IMR-90 (cell line): ENCODE results near the gene ANKRD10. TPM values are rescaled to one million over a fixed set of nuclear protein-coding genes. Genes with fewer than 3 reads are reported as not detected.
A peak's percentile ranks its signal among the peaks of the same experiment; 100 is the strongest.

ENCODE experiments used
- ATAC-seq: fragments of 200-7000 bp; cut with Tn5 transposase; 2 replicates; pipeline ENCODE4 v1.9.1; 2020; ENCODE audit warnings: low read depth, mild to moderate bottlenecking, moderate library complexity
- BruUV-seq: library from RNA; stranded (reverse); fragments of 400-500 nt; replicated peaks from 2 replicates; lab custom pipeline; 2021; lab: Mats Ljungman, UMichigan
- CTCF ChIA-PET: fragments of 300-600 bp; formaldehyde crosslinking; extraction: SDS; loops from one replicate; lab custom pipeline; 2021; ENCODE audit warnings: antibody characterized with exemption; lab: Yijun Ruan, JAX
- POLR2A ChIA-PET: fragments of 300-600 bp; sonication (Branson Sonifier 250); formaldehyde crosslinking; loops from one replicate; lab custom pipeline; 2022; ENCODE audit warnings: antibody characterized with exemption; ENCODE audit not compliant: unreplicated experiment; lab: Charles Lee
- DNase-seq: peaks from one replicate; pipeline ENCODE4 v3.0.0; 2013
- H2AFZ ChIP-seq: replicated peaks from 2 replicates; pipeline ENCODE3; 2013; ENCODE audit warnings: low read length, mild to moderate bottlenecking; ENCODE audit not compliant: poor library complexity
- H2AK5ac ChIP-seq: 2 replicates; pipeline ENCODE4 v1.6.1; 2013; ENCODE audit warnings: low read depth, low read length, inconsistent platforms
- H2AK9ac ChIP-seq: replicated peaks from 2 replicates; pipeline ENCODE3; 2013; ENCODE audit warnings: mild to moderate bottlenecking, low read depth, low read length, moderate library complexity; ENCODE audit not compliant: poor library complexity
- H2BK120ac ChIP-seq: 2 replicates; pipeline ENCODE4 v1.6.1; 2013; ENCODE audit warnings: low read depth, low read length, inconsistent platforms
- H2BK15ac ChIP-seq: 3 replicates; pipeline ENCODE4 v1.6.1; 2013; ENCODE audit warnings: low read depth, low read length, inconsistent platforms
- H2BK20ac ChIP-seq: 2 replicates; pipeline ENCODE4 v1.6.1; 2013; ENCODE audit warnings: low read depth, mild to moderate bottlenecking, inconsistent platforms, low read length, moderate library complexity
- H2BK5ac ChIP-seq: 2 replicates; pipeline ENCODE4 v1.6.1; 2013; ENCODE audit warnings: mild to moderate bottlenecking, low read depth, low read length, inconsistent platforms; ENCODE audit not compliant: poor library complexity, severe bottlenecking
- H3K14ac ChIP-seq: replicated peaks from 2 replicates; pipeline ENCODE4 v1.6.1; 2013; ENCODE audit warnings: low read depth, low read length, inconsistent platforms
- H3K18ac ChIP-seq: 2 replicates; pipeline ENCODE4 v1.6.1; 2013; ENCODE audit warnings: low read depth, low read length, control low read depth
- H3K23ac ChIP-seq: 2 replicates; pipeline ENCODE4 v1.6.1; 2013; ENCODE audit warnings: low read depth, low read length, inconsistent platforms
- H3K27ac ChIP-seq: 2 replicates; pipeline ENCODE4 v1.5.1; 2013; ENCODE audit warnings: mild to moderate bottlenecking, control low read depth, low read length; ENCODE audit not compliant: insufficient read depth
- H3K27me3 ChIP-seq: 2 replicates; pipeline ENCODE4 v1.6.1; 2013; ENCODE audit warnings: low read length; ENCODE audit not compliant: control insufficient read depth, insufficient read depth
- H3K36me3 ChIP-seq: 2 replicates; pipeline ENCODE4 v1.6.1; 2013; ENCODE audit warnings: low read length, mixed read lengths; ENCODE audit not compliant: control insufficient read depth, insufficient read depth
- H3K4ac ChIP-seq: 2 replicates; pipeline ENCODE4 v1.6.1; 2013; ENCODE audit warnings: low read depth, low read length, inconsistent platforms
- H3K4me1 ChIP-seq: 2 replicates; pipeline ENCODE4 v1.6.1; 2013; ENCODE audit warnings: low read length, mixed read lengths; ENCODE audit not compliant: control insufficient read depth, insufficient read depth
- H3K4me2 ChIP-seq: 2 replicates; pipeline ENCODE4 v1.6.1; 2013; ENCODE audit warnings: low read depth, mild to moderate bottlenecking, control low read depth, low read length, moderate library complexity
- H3K4me3 ChIP-seq: 2 replicates; pipeline ENCODE4 v1.5.1; 2013; ENCODE audit warnings: low read depth, mild to moderate bottlenecking, control low read depth, low read length, moderate library complexity; ENCODE audit not compliant: insufficient read depth
- H3K56ac ChIP-seq: 2 replicates; pipeline ENCODE4 v1.6.1; 2013; ENCODE audit warnings: low read length, inconsistent platforms; ENCODE audit not compliant: insufficient read depth; ENCODE audit errors: extremely low read depth
- H3K79me1 ChIP-seq, 2 experiments: 2 replicates each; pipeline ENCODE4 v1.6.1; 2013; ENCODE audit warnings: low read length in 2 of 2, inconsistent platforms in 1 of 2, low read depth in 1 of 2
- H3K9ac ChIP-seq: 2 replicates; pipeline ENCODE4 v1.6.1; 2013; ENCODE audit warnings: low read depth, low read length, control low read depth
- H3K9me1 ChIP-seq: 2 replicates; pipeline ENCODE4 v1.6.1; 2013; ENCODE audit warnings: low read length, inconsistent platforms; ENCODE audit not compliant: insufficient read depth
- H3K9me3 ChIP-seq: 2 replicates; pipeline ENCODE4 v1.6.1; 2013; ENCODE audit warnings: low read length; ENCODE audit not compliant: control insufficient read depth, insufficient read depth
- H4K20me1 ChIP-seq: 2 replicates; pipeline ENCODE4 v1.6.1; 2013; ENCODE audit warnings: low read length, inconsistent platforms; ENCODE audit not compliant: insufficient read depth
- H4K5ac ChIP-seq: 2 replicates; pipeline ENCODE4 v1.6.1; 2013; ENCODE audit warnings: mild to moderate bottlenecking, low read depth, low read length, control low read depth
- H4K8ac ChIP-seq, 2 experiments: 2 replicates each; pipeline ENCODE4 v1.6.1; 2013; ENCODE audit warnings: low read depth in 2 of 2, low read length in 2 of 2, control low read depth in 1 of 2, inconsistent platforms in 1 of 2
- H4K91ac ChIP-seq: 2 replicates; pipeline ENCODE4 v1.6.1; 2013; ENCODE audit warnings: low read depth, low read length, inconsistent platforms; ENCODE audit not compliant: insufficient read depth
- BHLHE40 ChIP-seq: fragments of 150-350 bp; IDR thresholded peaks from 2 replicates; pipeline ENCODE4 v1.6.1; 2016; ENCODE audit warnings: mild to moderate bottlenecking, low read depth, low read length
- CEBPB ChIP-seq: IDR thresholded peaks from 2 replicates; pipeline ENCODE4 v1.6.1; 2012; ENCODE audit warnings: low read depth, low read length, improper control_type of control experiment
- CTCF ChIP-seq: conservative IDR thresholded peaks from 2 replicates; pipeline ENCODE4 v1.5.1; 2012; ENCODE audit warnings: mild to moderate bottlenecking, low read depth, low read length, improper control_type of control experiment
- FOS ChIP-seq: fragments of 150-350 bp; IDR thresholded peaks from 2 replicates; pipeline ENCODE4 v1.6.1; 2016; ENCODE audit warnings: low read depth, low read length
- MAFK ChIP-seq: IDR thresholded peaks from 2 replicates; pipeline ENCODE4 v1.6.1; 2012; ENCODE audit warnings: low read depth, low read length, improper control_type of control experiment
- MAZ ChIP-seq: IDR thresholded peaks from 2 replicates; pipeline ENCODE4 v1.6.1; 2012; ENCODE audit warnings: low read depth, mild to moderate bottlenecking, low read length, improper control_type of control experiment, moderate library complexity, borderline replicate concordance
- MXI1 ChIP-seq: IDR thresholded peaks from 2 replicates; pipeline ENCODE4 v1.6.1; 2012; ENCODE audit warnings: low read depth, mild to moderate bottlenecking, low read length, moderate library complexity, borderline replicate concordance
- NFE2L2 ChIP-seq: fragments of 150-350 bp; IDR thresholded peaks from 2 replicates; pipeline ENCODE4 v1.6.1; 2016; ENCODE audit warnings: low read depth, mild to moderate bottlenecking, low read length
- POLR2A ChIP-seq: IDR thresholded peaks from 2 replicates; pipeline ENCODE4 v1.6.1; 2012; ENCODE audit warnings: mild to moderate bottlenecking, low read depth, low read length
- RAD21 ChIP-seq: IDR thresholded peaks from 2 replicates; pipeline ENCODE4 v1.6.1; 2012; ENCODE audit warnings: low read length, improper control_type of control experiment
- RCOR1 ChIP-seq: IDR thresholded peaks from 2 replicates; pipeline ENCODE4 v1.6.1; 2012; ENCODE audit warnings: mild to moderate bottlenecking, low read length, improper control_type of control experiment; ENCODE audit not compliant: insufficient replicate concordance
- RFX5 ChIP-seq: IDR thresholded peaks from 2 replicates; pipeline ENCODE4 v1.8.0; 2012; ENCODE audit warnings: low read depth, mild to moderate bottlenecking, low read length, moderate library complexity
- SMC3 ChIP-seq: fragments of 150-350 bp; IDR thresholded peaks from 2 replicates; pipeline ENCODE4 v1.6.1; 2016; ENCODE audit warnings: low read depth, mild to moderate bottlenecking, antibody characterized with exemption, low read length, moderate library complexity
- USF2 ChIP-seq: fragments of 150-350 bp; IDR thresholded peaks from 2 replicates; pipeline ENCODE4 v1.6.1; 2017; ENCODE audit warnings: mild to moderate bottlenecking, antibody characterized with exemption, low read length, low read depth
- WGBS, 2 experiments: methylation state at CpG; one replicate each; pipeline versions ENCODE4 v1.1.5 to v1.1.7; 2013; ENCODE audit warnings: missing lambda C conversion rate in 2 of 2; ENCODE audit not compliant: insufficient read length in 1 of 2; ENCODE audit errors: extremely low coverage in 2 of 2; 5-methylcytosine and 5-hydroxymethylcytosine counted together
- dilution Hi-C: fragments of 300-500 bp; cut with HindIII; formaldehyde crosslinking; loops from one replicate; pipeline ENCODE4 v1.14.3; 2018; ENCODE audit warnings: low sequenced_read_pairs; ENCODE audit not compliant: unreplicated experiment
- in situ Hi-C: fragments of 300-500 bp; cut with MboI; formaldehyde crosslinking; loops from 3 replicates; pipeline ENCODE4 v1.14.3; 2019; ENCODE audit warnings: low sequenced_read_pairs, inconsistent platforms, mixed read lengths
- intact Hi-C: fragments of 100-400 bp; cut with micrococcal nuclease; formaldehyde crosslinking; loops from 2 replicates; pipeline ENCODE4 v1.10.0; 2022
- polyA plus RNA-seq, 3 experiments: library from polyadenylated mRNA; depleted of rRNA; stranded (reverse); fragments of >200 nt; gene quantifications; 2 replicates each; pipeline ENCODE4 v1.2.3, GENCODE V29; 2012; ENCODE audit warnings: low replicate concordance in 1 of 3
- total RNA-seq: library from RNA; depleted of rRNA; stranded (reverse); fragments of >200 nt; gene quantifications from 2 replicates; pipeline ENCODE4 v1.2.3, GENCODE V29; 2012

The ANKRD10 gene
- total and polyA plus RNA-seq, 2 of the 4 experiments (the other 2 are of a cell fraction), result 18.3 to 31.1 TPM

DNA sequence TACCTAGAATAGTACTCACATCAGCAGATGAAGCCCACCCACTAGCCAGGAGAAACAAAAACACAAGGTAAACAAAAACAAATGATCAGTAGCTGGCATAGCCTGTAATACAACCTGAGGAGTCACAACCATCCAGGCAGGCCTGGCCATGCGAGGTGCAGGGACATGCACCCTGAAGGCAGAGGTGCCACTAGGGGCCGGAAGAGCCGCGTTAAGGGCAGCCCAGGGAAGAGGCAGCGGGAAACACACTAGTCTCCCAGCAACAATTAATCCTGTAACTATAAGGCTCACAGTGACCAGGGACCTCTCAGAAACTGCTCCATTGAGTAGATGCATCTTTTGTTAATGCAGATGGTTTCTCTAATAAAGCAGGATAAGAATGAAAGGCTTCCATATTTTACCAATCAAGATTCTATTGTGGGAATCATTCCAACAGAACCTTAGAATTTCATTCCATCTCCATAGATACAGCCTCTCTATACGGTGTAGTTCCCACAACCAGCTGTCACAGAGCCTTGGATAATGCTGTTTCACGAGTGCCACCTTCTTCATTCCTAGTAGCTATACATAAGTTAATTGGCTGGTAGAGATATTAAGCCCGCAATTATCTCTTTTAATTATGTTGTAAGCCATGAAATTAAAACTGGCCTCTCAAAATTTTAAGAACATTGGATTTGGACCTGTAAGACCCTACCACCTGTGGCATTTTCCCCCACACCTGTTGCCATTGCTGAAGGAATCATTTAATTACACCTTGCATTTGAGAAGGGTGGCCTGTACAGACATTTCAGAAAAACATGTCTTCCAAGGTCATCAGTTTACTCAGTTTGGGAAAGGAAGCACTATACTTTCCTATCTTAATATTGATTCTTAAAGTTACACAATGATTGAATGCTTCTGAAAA lies 28.7 kb downstream of the ANKRD10 start (continued):
- no peak for TF ChIP-seq POLR2A

DNA sequence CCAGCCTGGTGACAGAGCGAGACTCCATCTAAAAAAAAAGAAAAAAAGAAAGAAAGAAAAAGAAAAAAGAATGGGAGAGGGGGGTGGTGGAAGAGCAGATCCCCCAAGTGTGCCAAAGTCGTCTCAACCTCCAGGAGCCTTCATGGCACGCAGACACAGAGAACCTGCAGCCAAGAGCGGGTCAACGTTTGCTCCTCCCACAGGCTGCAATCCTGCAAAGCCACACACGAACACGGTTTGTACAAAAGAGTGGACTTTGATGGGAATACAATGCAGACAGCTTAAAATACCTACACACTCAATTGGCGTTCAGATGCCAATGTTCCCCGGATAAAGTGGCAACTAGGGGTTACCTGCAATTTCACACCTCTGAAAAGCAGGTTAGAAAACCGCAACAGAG lies 29.4 kb downstream of the ANKRD10 start:
- Histone ChIP-seq H3K9me1 (peaks cover 14% of the 10 kb centered on the region), H2AK9ac (peak overlapping the region; percentile 23), H2BK120ac (no peak overlapping the region), H3K14ac (no peak overlapping the region), H3K56ac (no peak overlapping the region), H3K4me3 (no peak overlapping the region), H2BK5ac (no peak overlapping the region), H3K9ac (no peak overlapping the region), H3K4ac (no peak overlapping the region), H3K23ac (no peak overlapping the region), H3K9me3 (no peaks in the 10 kb centered on the region), H3K27me3 (no peaks in the 10 kb centered on the region), H4K8ac (no peak overlapping the region), H2AK5ac (no peak overlapping the region), H2BK15ac (no peak overlapping the region), H3K36me3 (no peaks in the 10 kb centered on the region; the same call in 1 of the 2 replicates), H3K4me2 (no peak overlapping the region), H2AFZ (no peak overlapping the region), H3K4me1 (peaks cover 9% of the 10 kb centered on the region), H3K79me1 (peaks cover 0 to 14% of the 10 kb centered on the region in 2 experiments; a peak in 3 of 4 replicates), H2BK20ac (no peak overlapping the region), H4K91ac (no peak overlapping the region), H4K5ac (no peak overlapping the region), H4K20me1 (no peaks in the 10 kb centered on the region; the same call in 1 of the 2 replicates), H3K18ac (no peak overlapping the region), H3K27ac (no peak overlapping the region)
- in situ Hi-C loops (no loop called here), intact Hi-C loops (no loop called here), dilution Hi-C loops (no loop called here)
- CTCF ChIA-PET, result interaction anchor here (0.5 to 1.4 kb wide), 2 partner anchors 9 to 15 kb away, joined by 3 to 5 read pairs; no protein-coding TSS in a partner anchor
- no CpG with 5 or more reads among the region's 10 CpGs for WGBS, 2 experiments
- BruUV-seq, result no TSS peak
- ATAC-seq (no peak), DNase-seq (no peak)
- POLR2A ChIA-PET, result no interaction called here
- no peak for TF ChIP-seq FOS
- no peak for TF ChIP-seq POLR2A
- TF ChIP-seq BHLHE40, result no peak
- TF ChIP-seq RAD21, result no peak
- no peak for TF ChIP-seq RCOR1
- no peak for TF ChIP-seq CTCF
- TF ChIP-seq CEBPB, result no peak
- TF ChIP-seq MAZ, result no peak
- no peak for TF ChIP-seq SMC3
- TF ChIP-seq MXI1, result no peak
- TF ChIP-seq RFX5, result no peak
- no peak for TF ChIP-seq MAFK
- TF ChIP-seq NFE2L2, result no peak
- no peak for TF ChIP-seq USF2
